ENCODE data around the gene CCM2. TPM values are rescaled to one million over a fixed set of nuclear protein-coding genes. Genes with fewer than 3 reads are reported as not detected.

The CCM2 gene
- total RNA-seq, 1 donor from 2014 or later, result 33.8 TPM

GRCh38 chr7:45067582-45067981 is 67.6 kb downstream of the CCM2 start:
- Mint-ChIP-seq H3K27ac (no peak overlapping the region), H3K4me3 (no peak overlapping the region), H3K27me3 (no peaks in the 10 kb centered on the region), H3K9me3 (no peaks in the 10 kb centered on the region), H3K36me3 (peaks cover 12% of the 10 kb centered on the region), H3K4me1 (ENCODE audit: unreplicated experiment) (no peaks in the 10 kb centered on the region)
- TF ChIP-seq CTCF (conservative IDR thresholded peaks at IDR 0.05), result no peak
- no peak for DNase-seq (ENCODE audit: extremely low spot score, unreplicated experiment)

- H3K27me3 Mint-ChIP-seq, result no peaks in the 10 kb centered on the region
- no peak overlapping the region for H3K27ac Mint-ChIP-seq
- no peak overlapping the region for H3K4me3 Mint-ChIP-seq
- peaks cover 18% of the 10 kb centered on the region for H3K36me3 Mint-ChIP-seq
- no peaks in the 10 kb centered on the region for H3K9me3 Mint-ChIP-seq
- no peaks in the 10 kb centered on the region for H3K4me1 Mint-ChIP-seq (ENCODE audit: unreplicated experiment)
- DNase-seq (ENCODE audit: extremely low spot score, unreplicated experiment), result no peak
- TF ChIP-seq CTCF (conservative IDR thresholded peaks at IDR 0.05), result no peak
Measured at GRCh38 chr7:45068236-45069023, 68.4 kb downstream of the CCM2 start.

GRCh38 chr7:45069444-45070253 is 69.6 kb downstream of the CCM2 start:
- TF ChIP-seq CTCF (conservative IDR thresholded peaks at IDR 0.05), result peak; percentile 35
- Mint-ChIP-seq H3K4me1 (ENCODE audit: unreplicated experiment) (no peaks in the 10 kb centered on the region), H3K4me3 (no peak overlapping the region), H3K27me3 (no peaks in the 10 kb centered on the region), H3K36me3 (peaks cover 18% of the 10 kb centered on the region), H3K27ac (no peak overlapping the region), H3K9me3 (no peaks in the 10 kb centered on the region)
- DNase-seq (ENCODE audit: extremely low spot score, unreplicated experiment), result no peak

GRCh38 chr7:45070254-45070642 is 70.2 kb downstream of the CCM2 start:
- peaks cover 18% of the 10 kb centered on the region for H3K36me3 Mint-ChIP-seq
- no peaks in the 10 kb centered on the region for H3K9me3 Mint-ChIP-seq
- no peak for DNase-seq (ENCODE audit: extremely low spot score, unreplicated experiment)
- H3K4me1 Mint-ChIP-seq (ENCODE audit: unreplicated experiment), result no peaks in the 10 kb centered on the region
- H3K27me3 Mint-ChIP-seq, result no peaks in the 10 kb centered on the region
- H3K4me3 Mint-ChIP-seq, result no peak overlapping the region
- H3K27ac Mint-ChIP-seq, result no peak overlapping the region
- no peak for TF ChIP-seq CTCF (conservative IDR thresholded peaks at IDR 0.05)

- H3K4me3 Mint-ChIP-seq, result no peak overlapping the region
- H3K36me3 Mint-ChIP-seq, result peaks cover 12% of the 10 kb centered on the region
- no peaks in the 10 kb centered on the region for H3K9me3 Mint-ChIP-seq
- no peaks in the 10 kb centered on the region for H3K4me1 Mint-ChIP-seq (ENCODE audit: unreplicated experiment)
- no peak for TF ChIP-seq CTCF (conservative IDR thresholded peaks at IDR 0.05)
- H3K27ac Mint-ChIP-seq, result no peak overlapping the region
- no peak for DNase-seq (ENCODE audit: extremely low spot score, unreplicated experiment)
- H3K27me3 Mint-ChIP-seq, result no peaks in the 10 kb centered on the region
Measured at GRCh38 chr7:45071528-45071927, 71.5 kb downstream of the CCM2 start.

All from type B pancreatic cell (in vitro differentiated cells).